ENCODE results near the gene YIPF5.
A peak's percentile ranks its signal among the peaks of the same experiment; 100 is the strongest.

Gene YIPF5

GRCh38 chr5:144170276-144171024 lies at the start of gene YIPF5, which contains the start of gene KCTD16:
Gene YIPF5, minus strand, starts transcription at chr5:144170659. Its CDS starts 704 bp downstream, at chr5:144169955.
Gene KCTD16, plus strand, starts transcription at chr5:144170873.
- DNase-seq (ENCODE audit: insufficient read length, low spot score) (peak; percentile 96), FAIRE-seq (peak; percentile 98)

GRCh38 chr5:144219869-144220268 lies 49.4 kb upstream of the YIPF5 start:
- FAIRE-seq, result no peak
- no peak for DNase-seq (ENCODE audit: insufficient read length, low spot score)

GRCh38 chr5:144210655-144211054 lies 40.2 kb upstream of the YIPF5 start:
- DNase-seq (ENCODE audit: insufficient read length, low spot score) (no peak), FAIRE-seq (no peak)

GRCh38 chr5:144209361-144209760 lies 38.9 kb upstream of the YIPF5 start:
- DNase-seq (ENCODE audit: insufficient read length, low spot score), result no peak
- no peak for FAIRE-seq

- FAIRE-seq, result no peak
Observed at GRCh38 chr5:144207875-144208444, 37.5 kb upstream of the YIPF5 start.

GRCh38 chr5:144206141-144206540 lies 35.7 kb upstream of the YIPF5 start:
- FAIRE-seq (no peak), DNase-seq (ENCODE audit: insufficient read length, low spot score) (no peak)

More at GRCh38 chr5:144207875-144208444, 37.5 kb upstream of the YIPF5 start:
- DNase-seq (ENCODE audit: insufficient read length, low spot score), result no peak

- peak; percentile 86 for FAIRE-seq
- DNase-seq (ENCODE audit: insufficient read length, low spot score), result peak; percentile 55
Observed at GRCh38 chr5:144205141-144205551, 34.7 kb upstream of the YIPF5 start.

GRCh38 chr5:144203750-144204596 lies 33.5 kb upstream of the YIPF5 start:
- peak; percentile 54 for FAIRE-seq
- peak; percentile 29 for DNase-seq (ENCODE audit: insufficient read length, low spot score)

GRCh38 chr5:144202726-144203125 lies 32.3 kb upstream of the YIPF5 start:
- DNase-seq (ENCODE audit: insufficient read length, low spot score) (no peak), FAIRE-seq (no peak)

GRCh38 chr5:144202072-144202471 lies 31.6 kb upstream of the YIPF5 start:
- DNase-seq (ENCODE audit: insufficient read length, low spot score), result no peak
- FAIRE-seq, result no peak

- DNase-seq (ENCODE audit: insufficient read length, low spot score) (no peak), FAIRE-seq (no peak)
Observed at GRCh38 chr5:144201588-144201987, 31.1 kb upstream of the YIPF5 start.

GRCh38 chr5:144198386-144198785 lies 27.9 kb upstream of the YIPF5 start:
- FAIRE-seq (no peak), DNase-seq (ENCODE audit: insufficient read length, low spot score) (no peak)

GRCh38 chr5:144196612-144197011 lies 26.2 kb upstream of the YIPF5 start:
- no peak for FAIRE-seq

GRCh38 chr5:144195448-144195847 lies 25.0 kb upstream of the YIPF5 start:
- FAIRE-seq (no peak), DNase-seq (ENCODE audit: insufficient read length, low spot score) (no peak)

More at GRCh38 chr5:144196612-144197011, 26.2 kb upstream of the YIPF5 start:
- DNase-seq (ENCODE audit: insufficient read length, low spot score), result no peak

GRCh38 chr5:144194144-144194543 lies 23.7 kb upstream of the YIPF5 start:
- DNase-seq (ENCODE audit: insufficient read length, low spot score) (no peak), FAIRE-seq (no peak)

- DNase-seq (ENCODE audit: insufficient read length, low spot score) (no peak), FAIRE-seq (no peak)
Observed at GRCh38 chr5:144192661-144193060, 22.2 kb upstream of the YIPF5 start.

GRCh38 chr5:144191998-144192397 lies 21.5 kb upstream of the YIPF5 start:
- FAIRE-seq, result no peak

GRCh38 chr5:144191531-144191930 lies 21.1 kb upstream of the YIPF5 start:
- DNase-seq (ENCODE audit: insufficient read length, low spot score) (no peak), FAIRE-seq (no peak)

More at GRCh38 chr5:144191998-144192397, 21.5 kb upstream of the YIPF5 start:
- DNase-seq (ENCODE audit: insufficient read length, low spot score), result peak; percentile 59

GRCh38 chr5:144189800-144190429 lies 19.5 kb upstream of the YIPF5 start:
- FAIRE-seq (peak; percentile 38), DNase-seq (ENCODE audit: insufficient read length, low spot score) (no peak)

GRCh38 chr5:144187699-144188294 lies 17.3 kb upstream of the YIPF5 start:
- FAIRE-seq, result no peak

More at GRCh38 chr5:144187699-144188294, 17.3 kb upstream of the YIPF5 start:
- peak; percentile 45 for DNase-seq (ENCODE audit: insufficient read length, low spot score)
